DMS153 treated with DMSO at 0.1 percent for 48 hours (cell line): ENCODE results near the gene VPS16.

Source experiments
- DNase-seq: peaks from one replicate; lab custom pipeline; 2025; ENCODE audit not compliant: unreplicated experiment; lab: John Stamatoyannopoulos, UW

Gene VPS16

DNA sequence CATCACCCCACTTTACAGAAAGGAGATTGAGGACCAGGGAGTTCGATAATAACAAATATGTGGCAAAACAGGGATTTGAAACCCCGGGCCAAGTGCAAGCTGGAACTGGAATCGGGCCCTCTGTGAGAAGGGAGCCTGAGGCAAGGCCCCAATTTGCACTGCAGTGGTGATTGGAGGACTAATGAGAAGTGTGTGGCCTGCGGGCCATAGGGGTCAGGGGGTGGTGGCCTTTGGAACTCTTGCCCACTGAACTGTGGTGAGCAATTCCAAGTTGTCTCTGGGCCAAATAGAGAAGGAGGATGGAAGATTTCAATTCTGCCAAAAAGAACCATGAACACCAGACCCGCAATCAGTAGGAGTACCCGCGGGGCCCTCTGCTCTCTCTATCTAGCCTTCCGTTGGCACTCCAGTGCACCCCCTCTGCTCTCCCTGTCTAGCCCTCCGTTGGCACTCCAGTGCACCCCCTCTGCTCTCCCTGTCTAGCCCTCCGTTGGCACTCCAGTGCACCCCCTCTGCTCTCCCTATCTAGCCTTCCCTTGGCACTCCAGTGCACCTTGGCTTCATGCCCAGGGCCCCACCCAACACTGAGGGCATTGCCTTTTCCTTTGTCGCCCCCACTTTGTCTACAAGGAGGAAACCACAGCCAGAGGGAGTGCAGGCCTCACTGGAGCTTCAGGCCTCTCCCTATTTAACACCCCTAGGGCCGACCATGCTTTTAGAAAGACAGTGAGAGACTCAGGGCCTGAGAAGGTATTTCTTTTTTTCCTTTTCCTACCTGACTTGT is 26.7 kb downstream of the VPS16 start:
- no peak for DNase-seq

- DNase-seq: no peak
Measured at GRCh38 chr20:2869381-2869780, 28.8 kb downstream of the VPS16 start.

GRCh38 chr20:2871111-2871465 is 30.5 kb downstream of the VPS16 start:
- no peak for DNase-seq

DNA sequence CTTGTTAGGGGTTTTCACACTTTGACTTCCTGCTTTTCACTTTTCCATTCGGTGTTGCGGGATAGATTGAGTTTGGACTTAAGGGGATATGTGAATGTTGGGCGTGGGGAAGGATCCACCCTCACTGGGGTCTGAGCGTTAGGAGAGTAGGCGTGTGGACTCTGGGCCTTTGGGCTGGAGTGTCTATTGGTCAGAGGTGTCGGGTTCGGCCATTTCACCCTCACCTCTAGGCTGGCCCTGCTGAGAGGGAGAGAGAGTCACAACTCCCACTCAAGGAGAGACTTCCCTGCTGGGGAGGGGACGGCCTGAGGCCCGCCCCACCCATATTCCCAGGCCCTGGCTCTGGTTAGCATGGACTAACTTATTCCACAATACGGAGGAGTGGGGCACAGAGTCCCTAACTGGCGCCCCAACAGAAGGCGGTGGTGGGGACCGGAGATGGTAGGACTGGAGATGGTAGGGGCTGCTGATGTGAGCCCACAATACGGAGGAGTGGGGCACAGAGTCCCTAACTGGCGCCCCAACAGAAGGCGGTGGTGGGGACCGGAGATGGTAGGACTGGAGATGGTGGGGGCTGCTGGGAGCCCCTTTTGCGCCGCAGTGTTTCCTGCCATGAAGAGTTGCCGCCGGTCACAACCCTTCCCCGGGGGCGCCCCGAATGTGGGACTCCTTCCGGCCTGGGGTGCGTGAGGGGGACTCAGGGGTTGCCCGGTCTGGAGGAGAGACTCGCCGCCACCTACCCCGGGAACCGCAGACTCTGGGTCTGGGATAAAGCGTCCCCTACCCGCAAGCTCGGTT is 31.3 kb downstream of the VPS16 start:
- no peak for DNase-seq

- no peak for DNase-seq
Measured at GRCh38 chr20:2872459-2873009, 32.0 kb downstream of the VPS16 start.

DNA sequence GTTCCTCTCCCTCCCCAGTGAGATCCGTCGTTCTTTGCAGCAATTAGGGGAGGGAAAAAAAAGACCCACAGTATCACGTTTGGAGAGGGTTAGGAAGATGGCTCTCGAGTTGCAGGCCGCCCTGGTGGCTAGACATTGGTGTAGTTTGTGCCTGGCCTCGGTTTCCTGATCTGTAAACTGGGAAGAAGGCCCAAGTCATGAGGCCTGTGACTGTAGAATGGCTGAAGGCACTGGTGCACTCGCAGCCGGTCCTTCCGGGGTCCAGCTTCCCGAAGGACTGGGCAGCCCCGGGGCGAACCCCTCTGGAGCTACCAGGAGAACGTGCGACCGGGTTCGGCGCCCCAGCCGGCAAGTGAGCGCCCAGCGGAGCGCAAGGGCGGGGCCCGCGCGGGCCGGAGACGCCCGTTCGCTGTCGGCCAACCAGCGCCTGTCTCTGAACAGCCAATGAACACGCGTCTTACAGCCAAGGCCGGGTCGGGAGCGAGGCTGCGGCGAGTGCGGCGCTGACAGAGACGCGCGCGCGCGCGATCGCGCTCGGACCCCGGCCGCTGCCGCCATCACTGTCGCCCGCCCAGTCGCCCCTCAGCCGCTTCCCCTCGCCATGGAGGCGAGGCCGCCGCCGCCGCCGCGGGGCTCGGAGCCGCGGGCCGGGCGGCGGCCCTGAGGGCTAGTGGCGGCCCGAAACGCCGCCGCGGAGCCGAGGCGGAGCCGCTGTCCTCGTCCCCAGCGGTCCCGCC is 32.6 kb downstream of the VPS16 start, which contains the start of gene PTPRA:
Gene PTPRA, plus strand, starts transcription at position 472 of the 737 bp plus-strand sequence. CDS start 90,797 bp downstream, outside the sequence.
- peak; percentile 76 for DNase-seq

GRCh38 chr20:2873747-2874041 is 33.1 kb downstream of the VPS16 start:
- no peak for DNase-seq

DNA sequence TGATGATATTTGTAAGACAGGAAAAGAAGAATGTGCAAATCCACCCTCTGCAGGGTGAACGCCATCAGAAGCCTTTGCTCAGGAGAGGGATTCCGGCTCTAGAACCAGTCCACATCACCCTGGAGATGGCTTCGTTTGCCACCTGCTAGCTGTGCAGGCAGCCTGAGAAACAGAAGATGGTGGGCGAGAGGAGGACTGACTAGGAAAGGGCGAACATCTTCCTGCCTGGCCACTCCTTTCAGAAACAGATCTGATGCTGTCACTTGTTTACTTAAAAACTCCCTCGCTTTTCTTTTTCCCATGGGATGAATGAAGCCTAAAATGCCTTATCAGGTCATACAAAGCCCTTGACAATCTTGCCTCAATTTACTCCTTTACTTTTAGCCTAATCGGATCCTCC is 33.9 kb downstream of the VPS16 start:
- no peak for DNase-seq

DNA sequence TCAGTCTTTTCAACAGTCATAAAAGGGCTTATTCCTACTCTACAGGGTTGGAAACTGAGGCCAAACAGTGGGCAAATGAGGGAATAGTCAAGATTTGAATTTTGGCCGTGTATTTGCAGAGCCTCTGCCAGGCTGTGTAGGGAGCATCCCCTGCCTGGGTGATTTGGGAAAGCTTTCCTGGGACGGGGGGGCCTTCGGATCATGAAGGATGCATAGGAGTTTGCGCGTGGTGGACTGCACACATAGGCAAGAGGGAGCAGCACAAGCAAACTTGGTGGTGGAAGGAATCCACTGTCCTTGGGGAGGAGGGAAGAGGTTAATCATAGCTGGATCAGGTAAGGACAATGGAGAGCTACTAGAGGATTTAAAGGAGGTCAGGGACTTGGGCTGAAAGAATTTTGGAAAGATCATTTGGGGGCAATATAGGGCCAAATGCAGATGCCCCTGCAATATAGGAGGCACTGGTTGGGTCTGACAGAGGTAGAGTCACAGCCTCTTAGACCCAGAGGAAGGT is 35.2 kb downstream of the VPS16 start:
- DNase-seq: no peak

DNA sequence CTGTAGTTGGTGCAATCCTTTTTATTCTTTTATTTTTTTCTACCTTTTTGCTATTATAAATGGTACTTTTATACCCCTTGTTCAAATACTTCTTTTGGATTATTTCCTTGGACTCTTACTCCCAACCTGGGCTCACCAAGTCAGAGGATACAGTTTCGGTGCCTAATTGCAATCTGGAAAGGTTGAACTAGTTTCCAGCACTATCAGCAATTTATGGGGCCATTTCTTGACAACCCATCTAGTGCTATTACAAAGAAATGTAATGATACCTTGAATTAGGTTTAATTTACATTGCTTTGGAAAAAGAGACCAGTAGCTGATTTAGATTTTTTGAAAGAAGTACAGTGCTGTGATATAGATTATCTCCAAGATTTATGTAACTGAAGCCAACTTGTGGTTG is 38.0 kb downstream of the VPS16 start:
- no peak for DNase-seq

GRCh38 chr20:2879146-2879545 is 38.6 kb downstream of the VPS16 start:
- no peak for DNase-seq

DNA sequence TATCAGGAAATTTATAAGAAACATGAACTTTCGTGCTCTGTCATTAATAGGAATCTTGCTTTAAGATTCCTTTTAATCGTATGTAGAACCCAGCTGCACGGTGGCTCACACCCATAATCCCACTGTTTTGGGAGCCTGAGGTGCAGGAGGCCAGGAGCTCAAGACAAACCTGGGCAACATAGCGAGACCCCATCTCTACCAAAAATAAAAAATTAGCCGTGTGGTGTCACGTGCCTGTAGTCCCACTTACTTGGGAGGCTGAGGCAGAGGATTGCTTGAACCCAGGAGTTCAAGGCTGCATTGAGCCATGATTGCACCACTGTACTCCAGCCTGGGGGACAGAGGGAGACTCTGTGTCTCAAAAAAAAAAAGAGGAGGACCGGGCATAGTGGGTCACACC is 40.1 kb downstream of the VPS16 start:
- DNase-seq: no peak

DNA sequence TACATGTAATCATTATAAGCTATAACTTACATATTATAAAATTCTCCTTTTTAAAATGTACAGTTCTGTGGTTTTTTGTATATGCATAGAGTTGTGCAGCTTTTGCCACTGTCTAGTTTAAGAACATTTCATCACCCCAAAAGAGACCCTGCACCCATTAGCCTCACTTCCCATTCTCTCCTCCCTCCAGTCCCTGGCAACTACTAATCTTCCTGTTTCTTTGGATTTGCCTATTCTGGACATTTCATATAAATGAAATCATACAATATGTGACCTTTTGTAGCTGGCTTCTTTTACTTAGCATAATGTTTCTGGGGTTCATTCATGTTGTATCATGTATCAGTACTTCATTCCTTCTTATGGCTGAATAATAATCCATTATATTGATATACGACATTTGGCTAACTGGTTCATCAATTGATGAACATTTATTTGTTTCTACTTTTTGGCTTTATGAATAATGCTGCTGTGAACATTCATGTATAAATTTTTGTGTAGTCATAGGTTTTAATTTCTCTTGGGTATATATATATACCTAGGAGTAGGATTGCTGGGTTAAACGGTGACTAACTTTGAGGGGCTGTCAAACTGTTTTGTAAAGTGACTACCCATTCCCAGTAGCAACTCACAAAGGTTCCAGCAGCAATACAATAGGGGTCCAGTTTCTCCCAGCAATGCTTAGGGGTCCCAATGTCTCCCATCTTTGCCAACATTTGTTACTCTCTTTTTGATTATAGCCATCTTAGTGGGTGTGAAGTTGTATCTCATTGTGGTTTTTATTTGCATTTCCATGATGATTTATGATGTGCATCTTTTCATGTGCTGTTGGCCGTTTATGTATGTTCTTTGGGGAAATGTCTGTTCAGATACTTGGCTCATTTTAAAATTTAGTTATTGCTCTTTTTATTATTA is 43.4 kb downstream of the VPS16 start:
- no peak for DNase-seq

- DNase-seq: no peak
Measured at GRCh38 chr20:2887715-2888114, 47.2 kb downstream of the VPS16 start.

GRCh38 chr20:2888224-2888955 is 47.8 kb downstream of the VPS16 start:
- no peak for DNase-seq

- DNase-seq: no peak
Measured at GRCh38 chr20:2889209-2889608, 48.7 kb downstream of the VPS16 start.

DNA sequence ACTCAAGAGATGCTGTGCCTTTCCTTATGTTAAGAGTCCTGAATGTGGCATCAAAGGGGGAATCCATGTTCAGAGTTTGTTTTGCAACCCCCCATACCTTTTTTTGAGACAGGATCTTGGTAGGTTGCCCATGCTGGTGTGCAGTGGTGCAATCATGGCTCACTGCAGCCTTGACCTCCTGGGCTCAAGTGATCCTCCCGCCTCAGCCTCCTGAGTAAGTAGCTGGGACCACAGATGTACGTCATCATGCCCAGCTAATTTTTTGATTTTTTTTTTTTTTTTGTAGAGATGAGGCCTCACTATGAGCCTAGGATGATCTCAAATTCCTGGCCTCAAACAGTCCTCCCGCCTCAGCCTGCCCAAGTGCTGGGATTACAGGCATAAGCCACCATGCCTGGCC is 49.3 kb downstream of the VPS16 start:
- DNase-seq: no peak

- no peak for DNase-seq
Measured at GRCh38 chr20:2890742-2891141, 50.2 kb downstream of the VPS16 start.

GRCh38 chr20:2891343-2891742 is 50.8 kb downstream of the VPS16 start:
- DNase-seq: no peak

- no peak for DNase-seq
Measured at GRCh38 chr20:2892376-2892775, 51.8 kb downstream of the VPS16 start.
